IPS-18c (cell line): ENCODE measurements around the gene OR2C1.
A peak's percentile ranks its signal among the peaks of the same experiment; 100 is the strongest.

ENCODE experiments used
- H3K4me3 ChIP-seq: 2 replicates; pipeline ENCODE4 v1.7.0; 2013; ENCODE audit warnings: low read depth, mild to moderate bottlenecking, low read length, moderate library complexity; ENCODE audit not compliant: insufficient read depth
- H3K9me3 ChIP-seq: one replicate; pipeline ENCODE4 v1.6.1; 2013; ENCODE audit warnings: mild to moderate bottlenecking, low read length, moderate library complexity; ENCODE audit not compliant: control insufficient read depth, insufficient read depth

The OR2C1 gene

DNA sequence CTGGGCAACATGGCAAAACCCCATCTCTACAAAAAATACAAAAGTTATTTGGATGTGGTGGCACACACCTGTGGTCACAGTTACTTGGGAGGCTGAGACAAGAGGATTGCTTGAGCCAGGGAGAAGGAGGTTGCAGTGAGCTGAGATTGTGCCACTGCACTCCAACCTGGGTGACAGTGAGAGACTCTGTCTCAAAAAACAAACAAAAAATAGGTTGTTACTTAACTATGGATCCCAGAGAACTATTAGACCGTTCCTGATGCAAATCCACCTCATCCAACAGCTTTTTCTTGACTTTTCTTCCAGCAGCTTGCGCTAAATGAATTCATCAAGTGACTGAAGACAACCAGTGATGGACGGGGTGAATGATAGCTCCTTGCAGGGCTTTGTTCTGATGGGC lies at the start of gene OR2C1:
TSS of gene OR2C1 (plus strand) at position 301 of the 400 bp plus-strand sequence. CDS start at position 353, 52 bp downstream.
- Histone ChIP-seq H3K9me3 (no peaks in the 10 kb centered on the region), H3K4me3 (no peak within 1 kb of the TSS)

DNA sequence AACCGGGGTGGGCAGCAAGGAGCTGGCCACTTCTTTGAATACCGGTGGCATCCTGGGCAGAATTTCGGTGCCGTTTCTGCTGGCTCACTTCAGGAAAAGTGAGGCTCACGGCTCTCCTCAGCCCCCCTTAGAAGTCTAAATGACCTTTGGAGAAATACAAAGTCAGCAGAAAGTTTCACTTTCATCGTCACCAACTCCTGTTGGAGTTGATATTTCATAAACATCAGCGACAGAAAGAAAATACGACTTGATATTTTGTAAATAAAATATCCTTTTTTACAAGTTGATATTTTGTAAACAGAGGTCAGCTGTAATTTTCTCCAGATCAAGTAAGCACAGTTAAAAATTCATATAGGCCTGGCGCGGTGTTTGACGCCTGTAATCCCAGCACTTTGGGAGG lies 49.6 kb upstream of the OR2C1 start:
- Histone ChIP-seq H3K9me3 (peaks cover 29% of the 10 kb centered on the region), H3K4me3 (peak overlapping the region; percentile 88)

DNA sequence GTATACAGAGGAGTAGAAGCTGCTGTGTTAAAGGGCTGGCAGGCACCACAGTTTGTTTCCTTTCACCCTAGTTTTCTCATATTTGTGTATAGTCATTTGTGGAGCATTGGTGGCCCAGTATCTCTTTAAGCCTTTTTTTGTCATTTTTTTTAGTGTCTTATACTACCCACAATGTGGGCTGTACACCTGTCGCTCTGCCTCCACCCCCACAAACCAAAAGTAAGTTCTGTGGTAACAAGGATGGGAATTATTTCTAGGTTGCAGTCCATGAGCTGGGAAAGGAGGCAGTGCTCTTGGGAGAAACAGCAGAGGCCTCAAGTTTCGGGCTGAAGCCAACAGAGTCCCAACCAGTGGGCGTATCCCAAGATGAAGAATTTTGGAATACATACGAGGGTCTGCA lies 44.2 kb upstream of the OR2C1 start:
- H3K4me3 ChIP-seq = no peak overlapping the region
- peaks cover 39% of the 10 kb centered on the region for H3K9me3 ChIP-seq

DNA sequence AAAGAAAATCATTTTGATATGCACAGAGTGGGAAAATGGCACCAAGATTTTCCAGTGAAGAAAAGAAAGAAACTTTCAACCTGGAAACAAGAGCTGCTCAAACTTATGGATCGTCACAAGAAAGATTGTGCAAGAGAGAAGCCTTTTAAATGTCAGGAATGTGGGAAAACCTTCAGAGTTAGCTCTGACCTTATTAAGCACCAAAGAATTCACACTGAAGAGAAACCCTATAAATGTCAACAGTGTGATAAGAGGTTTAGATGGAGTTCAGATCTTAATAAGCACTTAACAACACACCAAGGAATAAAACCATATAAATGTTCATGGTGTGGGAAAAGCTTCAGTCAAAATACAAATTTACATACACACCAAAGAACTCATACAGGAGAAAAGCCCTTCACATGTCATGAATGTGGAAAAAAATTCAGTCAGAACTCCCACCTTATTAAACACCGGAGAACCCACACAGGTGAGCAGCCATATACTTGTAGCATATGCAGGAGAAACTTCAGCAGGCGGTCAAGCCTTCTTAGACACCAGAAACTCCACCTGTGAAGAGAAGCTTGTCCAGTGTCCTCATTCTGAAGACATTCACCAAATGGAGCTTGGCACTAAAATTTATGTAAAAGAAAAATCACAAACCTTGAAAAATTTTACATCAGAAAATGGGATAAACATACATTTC lies 38.2 kb upstream of the OR2C1 start:
- H3K4me3 ChIP-seq = no peak overlapping the region
- H3K9me3 ChIP-seq = peaks cover 37% of the 10 kb centered on the region

DNA sequence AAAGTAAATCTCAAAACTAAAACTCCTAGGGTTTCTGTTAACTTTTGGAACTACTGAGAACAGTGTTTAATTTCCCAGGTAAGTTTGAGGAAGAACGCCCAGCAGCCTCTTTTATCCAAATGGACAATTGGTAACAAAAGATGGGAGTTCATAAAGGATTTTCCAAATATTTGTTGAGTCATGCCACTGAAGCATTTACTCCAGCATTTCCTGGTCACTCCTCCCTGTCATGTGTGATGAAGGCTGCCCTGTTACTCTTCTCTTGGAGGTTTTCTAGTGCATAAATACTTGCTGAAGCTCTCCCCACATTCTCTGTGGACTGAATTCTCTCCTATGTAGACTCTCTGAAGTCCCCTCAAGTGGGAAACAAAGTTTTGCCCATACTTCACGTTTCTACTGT lies 33.9 kb upstream of the OR2C1 start:
- Histone ChIP-seq H3K4me3 (no peak overlapping the region), H3K9me3 (peaks cover 26% of the 10 kb centered on the region)

- H3K4me3 ChIP-seq = no peak overlapping the region
- H3K9me3 ChIP-seq = peaks cover 4% of the 10 kb centered on the region
Observed at GRCh38 chr16:3327514-3327913, 28.2 kb upstream of the OR2C1 start.

GRCh38 chr16:3328104-3328503 lies 27.6 kb upstream of the OR2C1 start:
- Histone ChIP-seq H3K9me3 (peaks cover 4% of the 10 kb centered on the region), H3K4me3 (no peak overlapping the region)

DNA sequence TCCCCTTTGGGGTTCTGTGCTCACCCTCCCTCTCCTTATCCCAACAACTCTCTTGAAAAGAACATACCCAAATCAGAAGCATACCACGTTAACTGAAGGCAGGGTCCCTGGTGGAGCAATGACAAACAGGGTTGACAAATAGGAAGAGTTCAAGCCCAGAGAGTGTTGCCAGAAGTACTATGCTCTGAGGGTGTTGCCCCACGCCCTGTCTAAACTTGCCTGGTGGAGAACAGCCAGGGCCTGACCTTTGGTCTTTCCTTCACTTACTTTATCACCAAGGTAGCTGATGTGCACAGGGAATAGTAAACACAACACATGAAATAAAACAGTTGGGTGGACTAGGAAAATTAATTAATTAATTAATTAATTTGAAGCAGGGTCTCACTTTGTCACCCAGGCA lies 27.0 kb upstream of the OR2C1 start:
- no peak overlapping the region for H3K4me3 ChIP-seq
- peaks cover 4% of the 10 kb centered on the region for H3K9me3 ChIP-seq

DNA sequence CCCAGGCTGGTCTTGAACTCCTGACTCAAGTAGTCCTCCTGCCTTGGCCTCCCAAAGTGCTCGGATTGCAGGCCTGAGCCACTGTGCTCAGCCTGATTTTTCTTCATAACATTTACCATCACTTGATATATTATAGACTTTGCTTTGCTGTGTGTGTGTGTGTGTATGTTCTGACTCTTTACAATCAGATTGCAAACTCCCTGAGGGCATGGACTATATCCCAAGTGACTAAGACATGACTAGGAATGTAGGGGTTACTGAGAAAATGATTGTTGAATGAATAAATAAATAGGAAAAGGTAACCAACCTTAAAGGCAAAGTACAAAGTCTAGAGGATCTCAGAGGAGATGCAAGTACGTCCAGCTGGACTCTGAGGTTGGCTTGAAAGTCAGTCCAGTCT lies 9.6 kb upstream of the OR2C1 start:
- Histone ChIP-seq H3K4me3 (no peak overlapping the region), H3K9me3 (no peaks in the 10 kb centered on the region)

DNA sequence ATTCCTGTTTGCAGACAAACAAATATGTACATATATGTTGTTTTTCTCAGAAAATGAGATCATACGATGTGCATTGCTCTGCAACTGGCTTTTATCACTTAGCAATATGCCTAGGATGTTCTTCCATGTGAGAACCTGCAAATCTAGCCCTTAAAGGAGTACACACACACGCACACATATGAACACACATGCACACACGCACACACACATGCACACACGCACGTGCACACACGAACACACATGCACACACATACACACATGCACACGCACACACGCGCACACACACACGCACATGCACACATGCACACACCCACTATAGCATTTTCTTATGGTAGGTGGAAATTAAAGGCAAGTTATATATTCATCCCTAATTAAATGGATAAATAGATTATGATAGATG lies 8.1 kb upstream of the OR2C1 start:
- H3K9me3 ChIP-seq = no peaks in the 10 kb centered on the region
- H3K4me3 ChIP-seq = no peak overlapping the region

DNA sequence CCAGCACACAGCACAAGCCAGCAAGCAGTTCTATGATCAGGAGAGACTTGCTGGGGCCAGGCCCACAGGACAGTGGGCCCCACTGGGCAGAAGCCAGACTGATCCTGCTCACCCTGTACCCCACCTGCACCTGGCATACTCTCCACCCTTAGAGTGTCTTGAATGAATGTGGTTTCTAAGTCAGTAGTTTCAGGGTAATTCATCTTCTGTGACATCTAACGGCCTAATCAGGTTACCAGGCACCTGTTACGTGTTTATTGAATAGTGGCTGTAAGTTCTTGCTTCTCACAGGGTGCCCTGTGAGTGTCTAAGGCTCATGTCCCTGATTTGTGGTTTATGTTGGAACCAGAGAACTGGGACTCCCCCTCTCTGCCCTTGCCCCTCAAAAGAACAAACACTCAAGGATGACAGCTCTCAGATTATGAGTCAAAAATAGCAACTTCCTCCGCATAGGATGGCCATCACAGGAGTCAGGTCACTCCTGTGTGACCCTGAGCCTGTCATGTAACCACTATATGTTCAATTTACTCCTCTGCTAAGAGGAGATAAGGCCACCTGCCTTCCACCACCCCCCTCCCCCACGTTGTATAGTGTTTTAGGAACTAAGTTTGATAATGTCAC lies 7.0 kb upstream of the OR2C1 start:
- no peak overlapping the region for H3K4me3 ChIP-seq

GRCh38 chr16:3349175-3349574 lies 6.5 kb upstream of the OR2C1 start:
- H3K9me3 ChIP-seq = no peaks in the 10 kb centered on the region
- H3K4me3 ChIP-seq = no peak overlapping the region

More for the DNA sequence above, 7.0 kb upstream of the OR2C1 start:
- no peaks in the 10 kb centered on the region for H3K9me3 ChIP-seq

GRCh38 chr16:3356118-3356517 lies 429 bp downstream of the OR2C1 start:
- H3K4me3 ChIP-seq = no peak overlapping the region
- peaks cover 2% of the 10 kb centered on the region for H3K9me3 ChIP-seq

- no peak overlapping the region for H3K4me3 ChIP-seq
- peaks cover 2% of the 10 kb centered on the region for H3K9me3 ChIP-seq
Observed at GRCh38 chr16:3358871-3359270, 3.2 kb downstream of the OR2C1 start.

GRCh38 chr16:3362931-3363330 lies 7.2 kb downstream of the OR2C1 start:
- H3K9me3 ChIP-seq = peaks cover 7% of the 10 kb centered on the region
- H3K4me3 ChIP-seq = no peak overlapping the region

DNA sequence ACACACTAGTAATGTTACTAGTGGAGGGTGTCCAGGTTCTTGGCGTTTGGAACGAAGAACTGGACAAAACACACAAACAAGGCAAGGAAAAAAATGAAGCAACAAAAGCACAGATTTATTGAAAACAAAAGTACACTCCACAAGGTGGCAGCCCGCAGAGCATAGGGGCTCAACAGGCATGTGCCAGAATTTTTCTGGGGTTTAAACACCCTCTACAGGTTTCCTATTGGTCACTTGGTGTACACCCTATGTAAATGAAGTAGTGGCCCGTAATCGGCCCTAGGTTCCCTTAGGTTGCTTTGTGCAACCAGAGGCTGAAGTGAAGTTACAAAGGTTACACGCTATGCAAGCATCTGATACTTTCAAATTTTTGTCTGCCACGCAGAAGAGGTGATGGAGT lies 8.1 kb downstream of the OR2C1 start:
- peaks cover 9% of the 10 kb centered on the region for H3K9me3 ChIP-seq
- no peak overlapping the region for H3K4me3 ChIP-seq

GRCh38 chr16:3364774-3365427 lies 9.2 kb downstream of the OR2C1 start:
- no peak overlapping the region; the same call in 1 of the 2 replicates for H3K4me3 ChIP-seq
- H3K9me3 ChIP-seq = peaks cover 10% of the 10 kb centered on the region

DNA sequence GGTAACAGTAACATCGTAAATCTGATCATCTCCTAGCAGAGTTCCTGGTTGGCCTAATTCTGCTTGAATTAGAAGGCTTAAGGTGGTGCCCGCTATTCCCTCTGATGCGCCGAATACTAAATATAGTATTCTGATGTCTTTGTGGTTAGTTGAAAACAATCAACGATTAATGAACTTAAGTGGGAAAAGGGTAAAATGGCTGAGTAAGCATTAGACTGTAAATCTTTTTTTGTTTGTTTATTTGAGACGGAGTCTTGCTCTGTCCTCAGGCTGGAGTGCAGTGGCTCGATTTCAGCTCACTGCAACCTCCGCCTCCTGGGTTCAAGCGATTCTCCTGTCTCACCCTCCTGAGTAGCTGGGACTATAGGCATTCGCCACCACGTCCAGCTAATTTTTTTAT lies 13.4 kb downstream of the OR2C1 start:
- no peak overlapping the region for H3K4me3 ChIP-seq
- peaks cover 8% of the 10 kb centered on the region for H3K9me3 ChIP-seq
